ENCODE results near the gene DBH.

The DBH gene

DNA sequence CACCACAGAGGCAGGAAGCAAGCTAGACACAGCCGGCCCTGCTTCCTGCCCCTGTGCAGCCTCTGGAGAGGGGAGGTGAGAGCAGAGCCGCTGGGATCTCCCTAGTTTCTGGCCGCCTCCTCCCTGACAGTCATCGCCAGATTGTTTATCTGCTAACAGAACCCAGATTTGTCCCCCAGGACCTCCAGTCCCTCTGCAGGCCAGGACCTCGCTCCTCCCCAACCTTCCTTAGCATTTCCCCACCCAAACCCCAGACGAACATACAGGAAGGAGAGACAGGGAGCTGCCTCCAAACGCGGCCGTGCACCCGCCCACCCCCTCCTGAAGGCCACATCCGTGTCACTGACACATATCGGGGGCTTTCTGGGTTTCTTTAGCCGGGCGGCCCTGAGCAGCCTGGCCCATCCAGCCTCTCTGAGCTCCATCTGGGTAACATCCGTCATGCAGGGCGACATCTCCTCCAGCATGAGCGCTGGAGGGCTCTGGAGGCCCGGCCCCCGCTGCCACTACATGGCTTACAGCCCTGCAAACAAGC lies 47.5 kb downstream of the DBH start:
- ChIA-PET POLR2A (ENCODE audit: low non-redundant PET) (no interaction called here), CTCF (no interaction called here)
- DNase-seq (ENCODE audit: low spot score), result no peak
- no peak overlapping the region for H3K27ac ChIP-seq
- TF ChIP-seq, protein P1, sequence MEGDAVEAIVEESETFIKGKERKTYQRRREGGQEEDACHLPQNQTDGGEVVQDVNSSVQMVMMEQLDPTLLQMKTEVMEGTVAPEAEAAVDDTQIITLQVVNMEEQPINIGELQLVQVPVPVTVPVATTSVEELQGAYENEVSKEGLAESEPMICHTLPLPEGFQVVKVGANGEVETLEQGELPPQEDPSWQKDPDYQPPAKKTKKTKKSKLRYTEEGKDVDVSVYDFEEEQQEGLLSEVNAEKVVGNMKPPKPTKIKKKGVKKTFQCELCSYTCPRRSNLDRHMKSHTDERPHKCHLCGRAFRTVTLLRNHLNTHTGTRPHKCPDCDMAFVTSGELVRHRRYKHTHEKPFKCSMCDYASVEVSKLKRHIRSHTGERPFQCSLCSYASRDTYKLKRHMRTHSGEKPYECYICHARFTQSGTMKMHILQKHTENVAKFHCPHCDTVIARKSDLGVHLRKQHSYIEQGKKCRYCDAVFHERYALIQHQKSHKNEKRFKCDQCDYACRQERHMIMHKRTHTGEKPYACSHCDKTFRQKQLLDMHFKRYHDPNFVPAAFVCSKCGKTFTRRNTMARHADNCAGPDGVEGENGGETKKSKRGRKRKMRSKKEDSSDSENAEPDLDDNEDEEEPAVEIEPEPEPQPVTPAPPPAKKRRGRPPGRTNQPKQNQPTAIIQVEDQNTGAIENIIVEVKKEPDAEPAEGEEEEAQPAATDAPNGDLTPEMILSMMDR (conservative IDR thresholded peaks at IDR 0.05; ENCODE audit: low read depth), result no peak

DNA sequence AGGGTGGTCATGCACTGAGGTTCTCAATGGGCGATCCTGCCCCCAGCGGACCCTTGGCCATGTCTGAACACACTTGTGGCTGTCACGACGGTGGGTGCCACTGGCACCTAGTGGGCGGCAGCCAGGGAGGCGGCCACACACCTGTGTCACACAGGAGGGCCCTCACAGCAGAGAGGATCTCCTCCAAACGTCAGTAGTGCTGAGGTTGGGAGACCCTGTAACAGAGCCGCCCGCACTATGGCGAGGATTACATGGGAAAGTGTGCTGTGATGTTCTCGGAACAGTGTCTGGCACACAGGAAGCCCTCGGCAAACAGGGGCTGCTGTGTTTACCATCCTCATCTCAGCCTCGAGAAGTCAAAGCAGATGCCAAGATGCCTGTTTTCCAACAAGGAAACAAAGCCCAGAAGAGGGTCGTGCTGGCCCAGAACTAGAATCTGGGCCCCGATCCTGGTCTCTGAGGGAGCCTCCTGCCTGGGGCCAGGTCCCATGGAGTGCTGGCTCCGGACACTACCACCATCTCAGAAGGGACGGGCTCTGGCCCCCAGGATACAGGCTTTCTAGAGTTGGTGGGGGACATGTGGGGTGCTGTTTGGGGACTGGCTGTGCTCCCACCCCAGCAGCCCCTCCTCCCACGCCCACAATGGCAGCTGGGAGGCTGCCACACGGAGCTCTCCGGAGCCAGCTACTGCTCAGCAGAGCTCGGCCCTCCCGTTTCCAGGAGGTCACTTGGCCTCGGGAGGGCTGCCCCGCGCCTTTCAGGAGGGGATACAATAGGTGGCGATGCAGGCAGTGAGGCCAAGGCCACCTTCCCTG lies 48.2 kb downstream of the DBH start:
- ChIA-PET POLR2A (ENCODE audit: low non-redundant PET) (no interaction called here), CTCF (no interaction called here)
- DNase-seq (ENCODE audit: low spot score), result no peak
- no peak overlapping the region for H3K27ac ChIP-seq
- TF ChIP-seq, protein P1 (conservative IDR thresholded peaks at IDR 0.05; ENCODE audit: low read depth), result no peak

- TF ChIP-seq, protein P1 (conservative IDR thresholded peaks at IDR 0.05; ENCODE audit: low read depth), result no peak
- no peak for DNase-seq (ENCODE audit: low spot score)
- ChIA-PET POLR2A (ENCODE audit: low non-redundant PET) (no interaction called here), CTCF (no interaction called here)
- no peak overlapping the region for H3K27ac ChIP-seq
These were observed 48.8 kb downstream of the DBH start for GRCh38 chr9:133684936-133685361.

- POLR2A ChIA-PET (ENCODE audit: low non-redundant PET), result no interaction called here
- TF ChIP-seq, protein P1 (conservative IDR thresholded peaks at IDR 0.05; ENCODE audit: low read depth), result no peak
- DNase-seq (ENCODE audit: low spot score), result no peak
- no peak overlapping the region for H3K27ac ChIP-seq
- CTCF ChIA-PET, result no interaction called here
These were observed 49.8 kb downstream of the DBH start for GRCh38 chr9:133685653-133686609.

- POLR2A ChIA-PET (ENCODE audit: low non-redundant PET), result no interaction called here
- CTCF ChIA-PET, result no interaction called here
- no peak for DNase-seq (ENCODE audit: low spot score)
- H3K27ac ChIP-seq, result no peak overlapping the region
- TF ChIP-seq, protein P1 (conservative IDR thresholded peaks at IDR 0.05; ENCODE audit: low read depth), result no peak
These were observed 50.7 kb downstream of the DBH start for GRCh38 chr9:133686642-133687575.

All from RWPE1 (cell line).